Omental fat pad (tissue), 4 donors: Measurements from ENCODE around the gene TEX22. TPM values are rescaled to one million over a fixed set of nuclear protein-coding genes. Genes with fewer than 3 reads are reported as not detected.
"Not testable (repeated sequence)": the region's sequence is repeated elsewhere in the genome, so short reads cannot be mapped to it uniquely, and the experiment has no call there.

Experiments
- ATAC-seq: fragments of 150-250 bp; one replicate; pipeline ENCODE4 v1.9.1; 2016; ENCODE audit warnings: mild to moderate bottlenecking, moderate library complexity; ENCODE audit not compliant: low FRiP score
- DNase-seq: peaks from one replicate; pipeline ENCODE4 v3.0.0-alpha.2; 2019; ENCODE audit warnings: low spot score
- CTCF ChIP-seq, 3 donors: fragments of 450-650 bp; IDR thresholded peaks; one replicate each; pipeline ENCODE4 v1.5.1; 2016 to 2017; ENCODE audit warnings: antibody characterized with exemption in 3 of 3, mild to moderate bottlenecking in 3 of 3, moderate library complexity in 2 of 3
- total RNA-seq, 4 donors: library from RNA; depleted of rRNA; stranded (reverse); fragments of >200 nt; gene quantifications; one replicate each; pipeline ENCODE4 v1.1.0, GENCODE V29; 2016

Gene TEX22
- total RNA-seq, 4 donors from 2014 or later, result 0.24 to 0.47 TPM; not detected in 2

- no peak for TF ChIP-seq CTCF (IDR thresholded peaks at IDR 0.05)
- ATAC-seq (no peak), DNase-seq (no peak)
These were observed 40.0 kb upstream of the TEX22 start for GRCh38 chr14:105358140-105358846.

GRCh38 chr14:105358943-105359342 is 39.4 kb upstream of the TEX22 start:
- no peak for TF ChIP-seq CTCF (IDR thresholded peaks at IDR 0.05)
- DNase-seq, result no peak

GRCh38 chr14:105361412-105361811 is 36.9 kb upstream of the TEX22 start:
- not testable (repeated sequence) for DNase-seq, ATAC-seq

More at GRCh38 chr14:105358943-105359342, 39.4 kb upstream of the TEX22 start:
- no peak for ATAC-seq

- TF ChIP-seq CTCF (IDR thresholded peaks at IDR 0.05), result no peak
- DNase-seq, result no peak
- ATAC-seq, result peak; percentile 55
These were observed 34.3 kb upstream of the TEX22 start for GRCh38 chr14:105363847-105364708.

GRCh38 chr14:105365101-105365500 is 33.2 kb upstream of the TEX22 start:
- no peak for ATAC-seq

GRCh38 chr14:105365681-105366080 is 32.7 kb upstream of the TEX22 start:
- ATAC-seq (no peak), DNase-seq (no peak)

More at GRCh38 chr14:105365101-105365500, 33.2 kb upstream of the TEX22 start:
- no peak for TF ChIP-seq CTCF (IDR thresholded peaks at IDR 0.05)
- no peak for DNase-seq

More at GRCh38 chr14:105365681-105366080, 32.7 kb upstream of the TEX22 start:
- no peak for TF ChIP-seq CTCF (IDR thresholded peaks at IDR 0.05)
